ENCODE data around the gene IL4I1. TPM values are rescaled to one million over a fixed set of nuclear protein-coding genes. Genes with fewer than 3 reads are reported as not detected.

Gene IL4I1
- total RNA-seq, 1 experiment from 2014 or later: 1.3 TPM

DNA sequence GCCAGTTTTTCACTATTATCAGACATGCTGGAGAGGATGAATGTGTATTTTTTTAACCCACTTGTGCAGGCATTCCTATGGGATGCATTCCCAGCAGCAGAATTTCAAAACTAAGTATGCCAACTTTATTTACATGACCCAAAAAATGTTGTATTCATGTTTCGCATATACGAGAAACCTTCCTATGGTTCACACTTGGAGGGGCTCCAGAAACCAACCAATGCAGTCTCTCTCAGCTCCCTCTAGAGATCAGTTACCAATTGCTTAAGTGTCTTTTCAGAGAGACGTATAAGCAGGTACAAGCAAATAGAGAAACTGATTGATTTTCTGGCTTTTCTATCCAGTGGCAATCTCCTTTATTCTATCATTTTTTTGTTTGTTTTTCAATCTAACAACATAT lies 51.3 kb downstream of the IL4I1 start:
- BruUV-seq (replicated peaks): no TSS peak
- Histone ChIP-seq H3K9me3 (ENCODE audit: low read depth, low read length, poor library complexity, severe bottlenecking) (peaks cover 9% of the 10 kb centered on the region), H3K36me3 (ENCODE audit: insufficient read depth, low read length, poor library complexity, severe bottlenecking) (peaks cover 16% of the 10 kb centered on the region), H3K27ac (ENCODE audit: low read depth, low read length, poor library complexity, severe bottlenecking) (no peak overlapping the region), H3K4me1 (ENCODE audit: insufficient read depth, low read length, poor library complexity, severe bottlenecking) (peaks cover 5% of the 10 kb centered on the region), H3K27me3 (replicated peaks; ENCODE audit: insufficient read depth, low read depth, low read length, poor library complexity) (no peaks in the 10 kb centered on the region), H3K4me3 (ENCODE audit: low read depth, low read length, poor library complexity, severe bottlenecking) (no peak overlapping the region)
- POLR2A ChIA-PET (ENCODE audit: low non-redundant PET): no interaction called here
- no peak for TF ChIP-seq EZH2 (IDR thresholded peaks at IDR 0.05; ENCODE audit: borderline replicate concordance, low read depth, low read length, poor library complexity, severe bottlenecking)
- TF ChIP-seq, protein P1, sequence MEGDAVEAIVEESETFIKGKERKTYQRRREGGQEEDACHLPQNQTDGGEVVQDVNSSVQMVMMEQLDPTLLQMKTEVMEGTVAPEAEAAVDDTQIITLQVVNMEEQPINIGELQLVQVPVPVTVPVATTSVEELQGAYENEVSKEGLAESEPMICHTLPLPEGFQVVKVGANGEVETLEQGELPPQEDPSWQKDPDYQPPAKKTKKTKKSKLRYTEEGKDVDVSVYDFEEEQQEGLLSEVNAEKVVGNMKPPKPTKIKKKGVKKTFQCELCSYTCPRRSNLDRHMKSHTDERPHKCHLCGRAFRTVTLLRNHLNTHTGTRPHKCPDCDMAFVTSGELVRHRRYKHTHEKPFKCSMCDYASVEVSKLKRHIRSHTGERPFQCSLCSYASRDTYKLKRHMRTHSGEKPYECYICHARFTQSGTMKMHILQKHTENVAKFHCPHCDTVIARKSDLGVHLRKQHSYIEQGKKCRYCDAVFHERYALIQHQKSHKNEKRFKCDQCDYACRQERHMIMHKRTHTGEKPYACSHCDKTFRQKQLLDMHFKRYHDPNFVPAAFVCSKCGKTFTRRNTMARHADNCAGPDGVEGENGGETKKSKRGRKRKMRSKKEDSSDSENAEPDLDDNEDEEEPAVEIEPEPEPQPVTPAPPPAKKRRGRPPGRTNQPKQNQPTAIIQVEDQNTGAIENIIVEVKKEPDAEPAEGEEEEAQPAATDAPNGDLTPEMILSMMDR (conservative IDR thresholded peaks at IDR 0.05; ENCODE audit: low read depth, low read length): 0 out of 2 replicates have a peak, but pooled peaks have one; percentile 11
- intact Hi-C loops (cut with micrococcal nuclease; ENCODE audit: unreplicated experiment): no loop called here
- CTCF ChIA-PET: no interaction called here
- no peak for DNase-seq (ENCODE audit: low spot score)

DNA sequence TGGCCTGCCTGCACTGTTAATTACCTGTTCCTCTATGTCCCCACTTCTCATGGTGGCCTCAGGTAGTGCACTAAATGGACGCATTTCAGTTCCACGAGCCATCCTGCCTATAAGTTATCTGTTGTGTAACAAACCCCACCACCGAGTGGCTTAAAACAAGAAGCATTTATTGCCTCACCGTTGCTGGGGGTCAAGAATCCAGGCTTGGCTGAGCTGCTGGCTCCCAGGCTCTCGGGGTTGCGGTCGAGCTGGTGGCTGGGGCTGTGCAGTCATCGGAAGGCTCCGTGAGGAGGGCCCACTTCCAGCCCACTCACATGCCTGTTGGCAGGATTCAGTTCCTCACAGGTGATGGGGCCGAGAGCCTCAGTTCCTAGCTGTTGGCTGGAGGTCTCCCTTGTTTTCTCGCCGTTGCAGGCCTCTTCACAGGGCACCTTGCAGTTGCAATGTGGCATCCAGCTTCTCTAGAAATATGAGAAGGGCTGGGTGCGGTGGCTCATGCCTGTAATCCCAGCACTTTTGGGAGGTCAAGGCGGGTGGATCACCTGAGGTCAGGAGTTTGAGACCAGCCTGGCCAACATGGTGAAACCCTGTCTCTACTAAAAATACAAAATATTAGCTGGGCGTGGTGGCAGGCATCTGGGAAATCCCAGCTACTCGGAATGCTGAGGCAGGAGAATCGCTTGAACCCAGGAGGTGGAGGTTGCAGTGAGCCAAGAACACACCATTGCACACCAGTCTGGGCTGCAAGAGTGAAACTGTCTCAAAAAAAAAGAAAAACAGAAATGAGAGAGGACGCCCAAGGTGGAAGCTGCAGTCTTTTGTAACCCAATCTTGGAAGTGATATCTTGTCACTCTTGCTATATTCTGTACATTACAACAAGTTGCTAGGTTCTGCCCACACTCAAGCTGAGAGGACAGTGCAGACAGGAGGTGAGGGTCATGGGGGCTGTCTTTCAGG lies 52.3 kb downstream of the IL4I1 start:
- Histone ChIP-seq H3K36me3 (ENCODE audit: insufficient read depth, low read length, poor library complexity, severe bottlenecking) (peaks cover 23% of the 10 kb centered on the region), H3K4me1 (ENCODE audit: insufficient read depth, low read length, poor library complexity, severe bottlenecking) (no peaks in the 10 kb centered on the region), H3K27me3 (replicated peaks; ENCODE audit: insufficient read depth, low read depth, low read length, poor library complexity) (no peaks in the 10 kb centered on the region), H3K27ac (ENCODE audit: low read depth, low read length, poor library complexity, severe bottlenecking) (no peak overlapping the region), H3K4me3 (ENCODE audit: low read depth, low read length, poor library complexity, severe bottlenecking) (no peak overlapping the region), H3K9me3 (ENCODE audit: low read depth, low read length, poor library complexity, severe bottlenecking) (peaks cover 7% of the 10 kb centered on the region)
- TF ChIP-seq, protein P1 (conservative IDR thresholded peaks at IDR 0.05; ENCODE audit: low read depth, low read length): no peak
- TF ChIP-seq EZH2 (IDR thresholded peaks at IDR 0.05; ENCODE audit: borderline replicate concordance, low read depth, low read length, poor library complexity, severe bottlenecking): no peak
- intact Hi-C loops (cut with micrococcal nuclease; ENCODE audit: unreplicated experiment): no loop called here
- POLR2A ChIA-PET (ENCODE audit: low non-redundant PET): no interaction called here
- CTCF ChIA-PET: no interaction called here
- BruUV-seq (replicated peaks): no TSS peak
- no peak for DNase-seq (ENCODE audit: low spot score)

DNA sequence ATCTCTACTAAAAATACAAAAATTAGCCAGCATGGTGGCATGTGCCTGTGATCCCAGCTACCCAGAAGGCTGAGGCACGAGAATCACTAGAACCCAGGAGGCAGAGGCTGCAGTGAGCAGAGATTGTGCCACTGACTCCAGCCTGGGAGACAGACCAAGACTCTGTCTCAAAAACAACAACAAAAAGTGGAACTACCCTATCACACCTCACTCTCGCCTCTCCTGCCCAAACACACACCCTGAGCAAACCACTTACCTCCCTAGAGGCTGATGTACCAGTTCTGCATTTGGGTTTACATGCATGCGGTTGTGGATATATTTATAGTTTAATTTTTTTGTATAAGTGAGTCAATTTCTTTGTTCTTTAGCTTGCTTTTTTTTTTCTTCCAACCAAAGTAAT lies 53.4 kb downstream of the IL4I1 start:
- intact Hi-C loops (cut with micrococcal nuclease; ENCODE audit: unreplicated experiment): no loop called here
- POLR2A ChIA-PET (ENCODE audit: low non-redundant PET): interaction anchor here (0.6 kb wide), 2 partner anchors 22 to 33 kb away, joined by 7 to 17 read pairs; no protein-coding TSS in a partner anchor
- Histone ChIP-seq H3K27ac (ENCODE audit: low read depth, low read length, poor library complexity, severe bottlenecking) (no peak overlapping the region), H3K27me3 (replicated peaks; ENCODE audit: insufficient read depth, low read depth, low read length, poor library complexity) (no peaks in the 10 kb centered on the region), H3K4me1 (ENCODE audit: insufficient read depth, low read length, poor library complexity, severe bottlenecking) (no peaks in the 10 kb centered on the region), H3K36me3 (ENCODE audit: insufficient read depth, low read length, poor library complexity, severe bottlenecking) (peaks cover 30% of the 10 kb centered on the region), H3K4me3 (ENCODE audit: low read depth, low read length, poor library complexity, severe bottlenecking) (no peak overlapping the region), H3K9me3 (ENCODE audit: low read depth, low read length, poor library complexity, severe bottlenecking) (no peaks in the 10 kb centered on the region)
- DNase-seq (ENCODE audit: low spot score): no peak
- CTCF ChIA-PET: no interaction called here
- TF ChIP-seq, protein P1 (conservative IDR thresholded peaks at IDR 0.05; ENCODE audit: low read depth, low read length): no peak
- TF ChIP-seq EZH2 (IDR thresholded peaks at IDR 0.05; ENCODE audit: borderline replicate concordance, low read depth, low read length, poor library complexity, severe bottlenecking): no peak
- BruUV-seq (replicated peaks): no TSS peak

Measured in A673 (cell line).